ENCODE results near the gene FAM219A.

Gene FAM219A

DNA sequence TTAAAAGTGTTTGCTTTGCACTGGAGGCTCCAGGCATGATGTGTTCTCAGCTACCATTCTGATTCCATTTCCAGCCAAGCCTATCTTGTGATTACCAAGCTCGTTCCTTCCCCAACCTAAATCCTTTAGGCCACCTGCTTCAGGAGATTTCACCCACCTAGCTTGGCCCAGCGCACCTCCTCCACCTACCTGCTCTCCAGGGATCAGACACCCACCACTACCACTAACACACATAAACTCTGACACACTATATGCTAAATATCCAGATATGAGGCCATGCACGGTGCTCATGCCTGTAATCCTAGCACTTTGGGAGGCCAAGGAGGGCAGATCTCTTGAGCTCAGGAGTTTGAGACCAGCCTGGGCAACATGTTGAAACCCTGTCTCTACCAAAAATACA is 84.0 kb downstream of the FAM219A start:
- TF ChIP-seq EZH2phosphoT487 (conservative IDR thresholded peaks at IDR 0.05; ENCODE audit: low read length), result no peak
- TF ChIP-seq, protein P1, sequence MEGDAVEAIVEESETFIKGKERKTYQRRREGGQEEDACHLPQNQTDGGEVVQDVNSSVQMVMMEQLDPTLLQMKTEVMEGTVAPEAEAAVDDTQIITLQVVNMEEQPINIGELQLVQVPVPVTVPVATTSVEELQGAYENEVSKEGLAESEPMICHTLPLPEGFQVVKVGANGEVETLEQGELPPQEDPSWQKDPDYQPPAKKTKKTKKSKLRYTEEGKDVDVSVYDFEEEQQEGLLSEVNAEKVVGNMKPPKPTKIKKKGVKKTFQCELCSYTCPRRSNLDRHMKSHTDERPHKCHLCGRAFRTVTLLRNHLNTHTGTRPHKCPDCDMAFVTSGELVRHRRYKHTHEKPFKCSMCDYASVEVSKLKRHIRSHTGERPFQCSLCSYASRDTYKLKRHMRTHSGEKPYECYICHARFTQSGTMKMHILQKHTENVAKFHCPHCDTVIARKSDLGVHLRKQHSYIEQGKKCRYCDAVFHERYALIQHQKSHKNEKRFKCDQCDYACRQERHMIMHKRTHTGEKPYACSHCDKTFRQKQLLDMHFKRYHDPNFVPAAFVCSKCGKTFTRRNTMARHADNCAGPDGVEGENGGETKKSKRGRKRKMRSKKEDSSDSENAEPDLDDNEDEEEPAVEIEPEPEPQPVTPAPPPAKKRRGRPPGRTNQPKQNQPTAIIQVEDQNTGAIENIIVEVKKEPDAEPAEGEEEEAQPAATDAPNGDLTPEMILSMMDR (IDR thresholded peaks at IDR 0.05; ENCODE audit: insufficient read depth, low read length, poor library complexity, severe bottlenecking), result no peak
- H3K4me2 ChIP-seq (ENCODE audit: low read depth, low read length, poor library complexity, severe bottlenecking), result no peak overlapping the region

DNA sequence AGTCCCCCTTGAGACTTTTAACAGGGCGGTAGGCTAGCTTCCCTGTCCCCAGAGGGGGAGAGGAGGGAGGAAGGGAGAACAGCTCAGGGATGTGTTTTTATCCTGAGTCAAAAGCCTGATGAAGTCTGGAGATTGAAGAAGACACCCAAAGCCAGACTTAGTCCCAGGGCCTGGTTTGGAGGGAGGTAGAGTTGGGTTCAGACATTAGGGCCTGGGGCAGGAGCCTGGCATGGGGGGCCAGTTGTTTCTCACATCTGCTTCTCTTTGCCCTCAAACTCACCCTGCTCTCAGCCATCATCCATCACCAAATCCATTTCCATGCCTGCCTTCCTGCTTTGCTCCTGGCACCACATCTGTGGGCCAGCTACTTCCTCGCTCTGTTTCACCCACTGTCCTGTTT is 84.6 kb downstream of the FAM219A start:
- no peaks in the 10 kb centered on the region for H4K20me1 ChIP-seq (ENCODE audit: low read depth, low read length)
- H2AFZ ChIP-seq (ENCODE audit: low read depth, low read length, severe bottlenecking), result no peak overlapping the region
- no peak overlapping the region for H3K27ac ChIP-seq (ENCODE audit: low read depth, low read length)
- no peak overlapping the region for H3K4me2 ChIP-seq (ENCODE audit: low read depth, low read length, poor library complexity, severe bottlenecking)
- TF ChIP-seq, protein P1 (IDR thresholded peaks at IDR 0.05; ENCODE audit: insufficient read depth, low read length, poor library complexity, severe bottlenecking), result no peak
- no peak for TF ChIP-seq EZH2phosphoT487 (conservative IDR thresholded peaks at IDR 0.05; ENCODE audit: low read length)
- H3K9me3 ChIP-seq (ENCODE audit: insufficient read depth, low read length), result no peaks in the 10 kb centered on the region
- peaks cover 9% of the 10 kb centered on the region; the same call in 1 of the 2 replicates for H3F3A ChIP-seq (ENCODE audit: insufficient read depth)
- no peaks in the 10 kb centered on the region for H3K36me3 ChIP-seq (ENCODE audit: low read length)
- no peaks in the 10 kb centered on the region for H3K79me2 ChIP-seq (ENCODE audit: insufficient read depth, low read length)
- H3K9ac ChIP-seq (ENCODE audit: low read length), result no peak overlapping the region
- H3K9me2 ChIP-seq (replicated peaks; ENCODE audit: insufficient read depth, low read length), result no peaks in the 10 kb centered on the region
- H3K4me3 ChIP-seq (ENCODE audit: insufficient read depth, low read length, poor library complexity, severe bottlenecking), result no peak overlapping the region
- no peaks in the 10 kb centered on the region for H3K27me3 ChIP-seq (ENCODE audit: low read length)

More for the DNA sequence above, 84.0 kb downstream of the FAM219A start:
- Histone ChIP-seq H2AFZ (ENCODE audit: low read depth, low read length, severe bottlenecking) (no peak overlapping the region), H3K9me2 (replicated peaks; ENCODE audit: insufficient read depth, low read length) (no peaks in the 10 kb centered on the region), H3K9ac (ENCODE audit: low read length) (no peak overlapping the region), H4K20me1 (ENCODE audit: low read depth, low read length) (no peaks in the 10 kb centered on the region), H3K79me2 (ENCODE audit: insufficient read depth, low read length) (no peaks in the 10 kb centered on the region), H3K4me3 (ENCODE audit: insufficient read depth, low read length, poor library complexity, severe bottlenecking) (no peak overlapping the region), H3F3A (ENCODE audit: insufficient read depth) (peaks cover 9% of the 10 kb centered on the region; the same call in 1 of the 2 replicates), H3K9me3 (ENCODE audit: insufficient read depth, low read length) (no peaks in the 10 kb centered on the region), H3K27me3 (ENCODE audit: low read length) (no peaks in the 10 kb centered on the region), H3K27ac (ENCODE audit: low read depth, low read length) (no peak overlapping the region), H3K36me3 (ENCODE audit: low read length) (no peaks in the 10 kb centered on the region)

DNA sequence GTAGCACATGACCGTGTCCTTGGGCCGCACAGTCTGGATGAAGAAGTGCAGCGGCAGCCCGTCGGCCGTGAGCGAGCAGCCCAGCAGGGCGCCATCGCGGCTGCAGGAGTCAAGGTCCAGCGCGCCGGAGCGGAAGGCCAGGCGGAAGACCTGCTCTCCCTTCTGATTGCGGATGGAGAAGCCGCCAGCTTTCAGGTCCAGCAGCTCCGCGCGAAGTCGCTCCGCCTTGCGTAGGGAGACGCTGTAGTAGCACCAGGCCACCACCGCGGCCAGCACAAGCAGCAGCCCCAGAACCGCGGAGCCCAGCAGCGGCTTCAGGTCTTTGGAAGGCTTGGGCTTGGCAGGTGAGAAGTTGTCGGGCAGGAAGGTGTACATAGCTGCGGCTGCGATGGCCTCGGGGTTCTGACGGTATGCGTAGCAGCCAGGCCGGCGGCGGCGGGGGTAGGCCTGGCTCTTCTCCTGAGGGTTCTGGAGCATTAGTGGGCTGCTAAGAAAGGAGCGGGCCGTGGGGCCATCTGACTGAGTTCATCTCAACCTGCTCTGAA is 85.8 kb downstream of the FAM219A start:
- H3K27me3 ChIP-seq (ENCODE audit: low read length), result no peaks in the 10 kb centered on the region
- H3F3A ChIP-seq (ENCODE audit: insufficient read depth), result peaks cover 9% of the 10 kb centered on the region; the same call in 1 of the 2 replicates
- H2AFZ ChIP-seq (ENCODE audit: low read depth, low read length, severe bottlenecking), result no peak overlapping the region
- H3K36me3 ChIP-seq (ENCODE audit: low read length), result no peaks in the 10 kb centered on the region
- H3K9me2 ChIP-seq (replicated peaks; ENCODE audit: insufficient read depth, low read length), result no peaks in the 10 kb centered on the region
- no peak overlapping the region for H3K9ac ChIP-seq (ENCODE audit: low read length)
- no peaks in the 10 kb centered on the region for H3K79me2 ChIP-seq (ENCODE audit: insufficient read depth, low read length)
- no peak overlapping the region for H3K4me2 ChIP-seq (ENCODE audit: low read depth, low read length, poor library complexity, severe bottlenecking)
- H3K4me3 ChIP-seq (ENCODE audit: insufficient read depth, low read length, poor library complexity, severe bottlenecking), result no peak overlapping the region
- H3K27ac ChIP-seq (ENCODE audit: low read depth, low read length), result no peak overlapping the region
- H3K9me3 ChIP-seq (ENCODE audit: insufficient read depth, low read length), result peaks cover 6% of the 10 kb centered on the region; the same call in 1 of the 2 replicates
- TF ChIP-seq, protein P1 (IDR thresholded peaks at IDR 0.05; ENCODE audit: insufficient read depth, low read length, poor library complexity, severe bottlenecking), result no peak
- no peak for TF ChIP-seq EZH2phosphoT487 (conservative IDR thresholded peaks at IDR 0.05; ENCODE audit: low read length)
- no peaks in the 10 kb centered on the region for H4K20me1 ChIP-seq (ENCODE audit: low read depth, low read length)

Data from SU-DHL-6 (cell line).